Esophagus squamous epithelium (tissue), 4 donors: ENCODE data around the gene PDE5A.

Experiments
- CTCF ChIP-seq, 6 experiments: fragments of 450-650 bp in 4 of 6; fragments of 200-600 bp in 2 of 6; sonication (generic) in 2 of 6; IDR thresholded peaks; one replicate each; pipeline ENCODE4 v1.5.1; 2016 to 2019; ENCODE audit warnings: antibody characterized with exemption in 6 of 6, mild to moderate bottlenecking in 4 of 6, moderate library complexity in 4 of 6
- POLR2A ChIP-seq, 4 donors: fragments of 450-650 bp; IDR thresholded peaks; one replicate each; pipeline ENCODE4 v1.6.1; 2017; ENCODE audit warnings: antibody characterized with exemption in 4 of 4, mild to moderate bottlenecking in 4 of 4, moderate library complexity in 3 of 4

- TF ChIP-seq CTCF (IDR thresholded peaks at IDR 0.05) (peak; percentile 48 to 87 (median 78)), POLR2A (IDR thresholded peaks at IDR 0.05) (peak in 1 of 4 donors; percentile 31)
Observed at GRCh38 chr4:119628281-119629141, at the start of gene PDE5A.
